NT2/D1 (cell line): ENCODE data around the gene EIF1AY.

Experiments used
- DNase-seq: peaks from one replicate; pipeline ENCODE4 v3.0.0-alpha.2; 2011; ENCODE audit warnings: low read depth, low spot score
- H3K27me3 ChIP-seq: 2 replicates; pipeline ENCODE4 v1.6.0; 2011; ENCODE audit warnings: mild to moderate bottlenecking; ENCODE audit not compliant: insufficient read length, insufficient read depth
- H3K36me3 ChIP-seq: 2 replicates; pipeline ENCODE4 v1.6.1; 2011; ENCODE audit warnings: mild to moderate bottlenecking, low read length, mixed read lengths; ENCODE audit not compliant: insufficient read depth, insufficient read length
- H3K4me1 ChIP-seq: 2 replicates; pipeline ENCODE4 v1.5.1; 2011; ENCODE audit not compliant: insufficient read depth, insufficient read length
- H3K4me3 ChIP-seq: 2 replicates; pipeline ENCODE4 v1.5.1; 2011; ENCODE audit warnings: low read depth; ENCODE audit not compliant: insufficient read length
- H3K9ac ChIP-seq: 2 replicates; pipeline ENCODE4 v1.6.0; 2011; ENCODE audit warnings: low read depth; ENCODE audit not compliant: insufficient read length
- H3K9me3 ChIP-seq: 2 replicates; pipeline ENCODE4 v1.5.1; 2011; ENCODE audit warnings: mild to moderate bottlenecking, low read length; ENCODE audit not compliant: insufficient read depth
- SUZ12 ChIP-seq: IDR thresholded peaks from 2 replicates; pipeline ENCODE4 v1.6.1; 2011; ENCODE audit not compliant: insufficient read length, insufficient read depth; ENCODE audit errors: extremely low read depth
- YY1 ChIP-seq: IDR thresholded peaks from 2 replicates; pipeline ENCODE4 v1.6.1; 2011; ENCODE audit not compliant: insufficient read length, insufficient read depth
- ZNF274 ChIP-seq: IDR thresholded peaks from 2 replicates; pipeline ENCODE4 v1.6.1; 2011; ENCODE audit warnings: mild to moderate bottlenecking, low read depth, low read length

Gene EIF1AY

DNA sequence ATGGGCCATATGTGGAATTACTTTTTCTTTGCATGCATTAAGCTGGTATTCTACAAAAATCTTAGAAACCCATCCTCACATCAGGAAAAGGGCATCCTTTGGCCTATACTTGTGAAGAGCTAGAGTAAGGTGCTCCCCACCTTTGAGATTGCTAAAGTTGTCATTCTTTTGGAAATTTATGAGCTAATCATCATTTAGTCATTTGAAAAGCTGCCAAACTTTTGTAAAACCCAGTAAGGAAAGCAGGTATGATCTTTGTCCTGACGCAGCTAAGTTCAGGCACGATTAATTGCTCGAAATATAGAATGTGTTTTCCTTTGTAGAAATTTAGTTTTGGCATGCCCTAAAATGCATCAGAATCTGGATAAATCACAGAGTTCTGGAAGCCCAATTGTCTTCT lies 2.6 kb downstream of the EIF1AY start:
- Histone ChIP-seq H3K4me1 (no peaks in the 10 kb centered on the region), H3K4me3 (no peak overlapping the region), H3K9me3 (no peaks in the 10 kb centered on the region), H3K9ac (no peak overlapping the region), H3K27me3 (no peaks in the 10 kb centered on the region), H3K36me3 (peaks cover 5% of the 10 kb centered on the region)
- no peak for TF ChIP-seq YY1
- TF ChIP-seq SUZ12: no peak
- no peak for TF ChIP-seq ZNF274
- no peak for DNase-seq

- peaks cover 13% of the 10 kb centered on the region for H3K36me3 ChIP-seq
- H3K9ac ChIP-seq: no peak overlapping the region
- no peak overlapping the region for H3K4me3 ChIP-seq
- DNase-seq: no peak
- TF ChIP-seq ZNF274 (no peak), YY1 (no peak), SUZ12 (no peak)
- no peaks in the 10 kb centered on the region for H3K4me1 ChIP-seq
- no peaks in the 10 kb centered on the region for H3K9me3 ChIP-seq
- no peaks in the 10 kb centered on the region for H3K27me3 ChIP-seq
Measured at GRCh38 chrY:20581687-20582086, 6.1 kb downstream of the EIF1AY start.

GRCh38 chrY:20586161-20586560 lies 10.6 kb downstream of the EIF1AY start:
- Histone ChIP-seq H3K4me3 (no peak overlapping the region), H3K4me1 (no peaks in the 10 kb centered on the region), H3K27me3 (no peaks in the 10 kb centered on the region), H3K9ac (no peak overlapping the region), H3K36me3 (peaks cover 8% of the 10 kb centered on the region), H3K9me3 (no peaks in the 10 kb centered on the region)
- no peak for DNase-seq
- TF ChIP-seq ZNF274: no peak
